Panc1 (cell line): ENCODE data around the gene COL5A1. TPM values are rescaled to one million over a fixed set of nuclear protein-coding genes. Genes with fewer than 3 reads are reported as not detected.

Source experiments
- ATAC-seq: fragments of 200-7000 bp; cut with Tn5 transposase; 2 replicates; pipeline ENCODE4 v1.9.1; 2020; ENCODE audit warnings: mild to moderate bottlenecking, moderate library complexity
- BruUV-seq: library from RNA; stranded (reverse); fragments of 400-500 nt; replicated peaks from 2 replicates; lab custom pipeline; 2021; lab: Mats Ljungman, UMichigan
- CTCF ChIA-PET: fragments of 300-600 bp; sonication (Branson Sonifier 250); formaldehyde crosslinking; loops from one replicate; lab custom pipeline; 2022; ENCODE audit warnings: antibody characterized with exemption; lab: Charles Lee
- POLR2A ChIA-PET: fragments of 300-600 bp; sonication (Branson Sonifier 250); formaldehyde crosslinking; loops from one replicate; lab custom pipeline; 2022; ENCODE audit warnings: antibody characterized with exemption; lab: Charles Lee
- DNase-seq: peaks from one replicate; pipeline ENCODE4 v3.0.0-alpha.2; 2010; ENCODE audit warnings: low read depth, low spot score
- H3K27ac ChIP-seq: 2 replicates; pipeline ENCODE4 v1.5.1; 2011; ENCODE audit warnings: mild to moderate bottlenecking, low read length, inconsistent platforms
- H3K27me3 ChIP-seq: fragments of 200-500 bp; sonication (Bioruptor generic); 2 replicates; pipeline ENCODE4 v1.6.0; 2014; ENCODE audit warnings: low read length, inconsistent platforms; ENCODE audit not compliant: control insufficient read depth, insufficient read depth
- H3K36me3 ChIP-seq: fragments of 200-500 bp; sonication (Bioruptor generic); 2 replicates; pipeline ENCODE4 v1.5.1; 2014; ENCODE audit warnings: inconsistent platforms, mild to moderate bottlenecking, low read length, moderate library complexity; ENCODE audit not compliant: control insufficient read depth, insufficient read depth
- H3K4me1 ChIP-seq: 2 replicates; pipeline ENCODE4 v1.5.1; 2011; ENCODE audit warnings: inconsistent platforms, mild to moderate bottlenecking, low read length, moderate library complexity; ENCODE audit not compliant: control insufficient read depth, insufficient read depth
- H3K4me3 ChIP-seq, 2 experiments: 2 replicates each; pipeline ENCODE4 v1.5.1; 2011 to 2012; ENCODE audit warnings: low read depth in 2 of 2, low read length in 2 of 2, mild to moderate bottlenecking in 2 of 2, inconsistent platforms in 1 of 2, moderate library complexity in 1 of 2
- H3K9me3 ChIP-seq: fragments of 200-500 bp; sonication (Bioruptor generic); 2 replicates; pipeline ENCODE4 v1.5.1; 2014; ENCODE audit warnings: low read depth, mild to moderate bottlenecking, inconsistent platforms, low read length, moderate library complexity; ENCODE audit not compliant: control insufficient read depth, insufficient read depth
- CTCF ChIP-seq: fragments of 450-650 bp; IDR thresholded peaks from 2 replicates; pipeline ENCODE4 v1.5.1; 2017; ENCODE audit warnings: mild to moderate bottlenecking
- POLR2AphosphoS5 ChIP-seq: IDR thresholded peaks from 2 replicates; pipeline ENCODE4 v1.6.1; 2012; ENCODE audit warnings: mild to moderate bottlenecking, low read depth, low read length, moderate library complexity
- SIN3A ChIP-seq: IDR thresholded peaks from 2 replicates; pipeline ENCODE4 v1.6.1; 2012; ENCODE audit warnings: low read depth, mild to moderate bottlenecking, low read length, moderate library complexity, borderline replicate concordance; ENCODE audit not compliant: insufficient read depth
- TCF7L2 ChIP-seq: IDR thresholded peaks from 2 replicates; pipeline ENCODE4 v1.6.1; 2011; ENCODE audit warnings: mild to moderate bottlenecking, low read depth, low read length, inconsistent platforms
- in situ Hi-C: cut with HindIII; loops from 2 replicates; pipeline ENCODE4 v1.10.0; 2016; ENCODE audit warnings: low sequenced_read_pairs, low pct_unique_long_range_greater_than_20kb
- intact Hi-C: fragments of 100-400 bp; cut with micrococcal nuclease; formaldehyde crosslinking; loops from one replicate; pipeline ENCODE4 v1.10.0; 2022; ENCODE audit not compliant: unreplicated experiment
- total RNA-seq: library from RNA; stranded (reverse); gene quantifications from one replicate; pipeline ENCODE4 v1.2.1, GENCODE V29; 2021; ENCODE audit not compliant: unreplicated experiment
- TF ChIP-seq, protein P1 (sequence below), 2 experiments: IDR thresholded peaks; 2 replicates each; pipeline ENCODE4 v1.6.1; 2011 to 2012; ENCODE audit warnings: low read depth in 2 of 2, control low read depth in 1 of 2, low read length in 1 of 2, mild to moderate bottlenecking in 1 of 2, moderate library complexity in 1 of 2; ENCODE audit not compliant: insufficient read depth in 1 of 2

Gene COL5A1
- total RNA-seq, 1 experiment from 2014 or later: 5.7 TPM

DNA sequence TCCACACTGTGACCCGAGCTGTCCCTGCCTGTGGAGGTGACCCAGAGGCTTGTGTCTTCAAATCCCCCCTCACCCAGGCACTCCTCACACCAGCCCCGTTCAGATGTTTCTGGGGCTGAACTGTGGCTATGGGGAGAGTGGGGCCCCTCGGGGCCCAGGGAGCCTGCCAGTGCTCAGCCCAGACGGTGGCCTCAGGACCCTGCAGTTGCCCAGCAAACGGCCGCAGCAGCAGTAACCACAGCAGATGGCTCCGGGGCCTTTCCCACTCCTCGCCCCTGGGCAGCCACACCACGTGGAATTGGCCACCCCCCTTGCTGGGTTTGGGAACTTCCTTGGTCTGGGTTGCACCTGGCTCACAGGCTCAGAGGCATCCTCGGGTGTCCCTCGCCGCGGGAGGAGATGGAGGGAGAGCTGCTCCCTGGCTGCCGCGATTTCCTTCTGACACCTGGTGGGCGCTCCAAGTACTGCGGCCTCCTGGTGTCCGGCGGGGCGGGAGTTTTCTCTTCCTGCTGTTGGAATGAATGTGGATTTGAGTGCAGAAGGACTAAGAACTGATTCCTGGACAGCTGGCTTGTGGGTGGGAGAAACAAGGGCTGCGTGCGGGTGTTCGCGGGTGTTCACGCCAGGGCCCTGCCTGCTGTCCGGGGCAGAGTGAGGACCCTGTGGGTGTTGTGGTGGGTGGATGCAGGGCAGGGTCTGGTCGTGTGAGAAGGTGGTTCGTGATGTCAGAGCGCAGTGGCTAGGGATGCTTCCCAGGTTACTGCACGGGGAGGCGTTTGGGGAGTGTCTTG, 97.5 kb downstream of the COL5A1 start:
- ChIA-PET CTCF (interaction anchor here (1.3 to 1.5 kb wide), 2 partner anchors 50 to 289 kb away, joined by 3 to 4 read pairs; no protein-coding TSS in a partner anchor), POLR2A (no interaction called here)
- no TSS peak for BruUV-seq
- Histone ChIP-seq H3K9me3 (no peaks in the 10 kb centered on the region), H3K36me3 (no peaks in the 10 kb centered on the region), H3K27me3 (no peaks in the 10 kb centered on the region), H3K4me1 (no peaks in the 10 kb centered on the region; the same call in 1 of the 2 replicates), H3K27ac (no peak overlapping the region), H3K4me3 (no peak overlapping the region)
- intact Hi-C loops: loop anchor here (2.0 kb wide), 1 partner anchor 40 kb away; no protein-coding TSS in a partner anchor
- DNase-seq: no peak
- in situ Hi-C loops: no loop called here
- peak; percentile 86 for TF ChIP-seq CTCF
- TF ChIP-seq POLR2AphosphoS5: no peak
- no peak for TF ChIP-seq SIN3A
- peak; percentile 83 for ATAC-seq

DNA sequence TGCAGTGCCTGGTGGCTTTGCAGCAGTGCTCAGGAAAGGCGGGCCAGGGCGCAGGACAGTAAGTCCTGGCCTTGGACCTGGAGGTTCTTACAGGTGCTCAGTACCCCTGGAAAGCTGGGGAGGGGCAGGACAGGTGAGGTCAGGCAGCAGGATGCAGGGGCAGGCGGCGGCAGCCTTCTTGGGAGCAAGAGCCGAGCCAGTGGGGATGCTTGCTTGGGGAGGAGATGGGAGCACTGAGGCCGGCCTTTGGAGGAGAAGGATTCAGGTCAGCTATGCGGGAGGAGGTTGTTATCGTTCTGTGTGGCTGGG, 98.0 kb downstream of the COL5A1 start:
- intact Hi-C loops (loop anchor here (2.0 kb wide), 1 partner anchor 41 kb away; no protein-coding TSS in a partner anchor), in situ Hi-C loops (no loop called here)
- ChIA-PET POLR2A (no interaction called here), CTCF (interaction anchor here (0.6 to 1.5 kb wide), 3 partner anchors 24 to 290 kb away, joined by 3 to 5 read pairs (median 4); no protein-coding TSS in a partner anchor)
- DNase-seq (no peak), ATAC-seq (no peak)
- Histone ChIP-seq H3K9me3 (no peaks in the 10 kb centered on the region), H3K4me3 (no peak overlapping the region), H3K36me3 (no peaks in the 10 kb centered on the region), H3K4me1 (no peaks in the 10 kb centered on the region; the same call in 1 of the 2 replicates), H3K27ac (no peak overlapping the region), H3K27me3 (no peaks in the 10 kb centered on the region)
- no peak for TF ChIP-seq TCF7L2
- TF ChIP-seq CTCF: no peak
- TF ChIP-seq SIN3A: no peak
- BruUV-seq: no TSS peak

GRCh38 chr9:134740071-134740470, 98.5 kb downstream of the COL5A1 start:
- POLR2A ChIA-PET: no interaction called here
- Histone ChIP-seq H3K36me3 (no peaks in the 10 kb centered on the region), H3K4me1 (no peaks in the 10 kb centered on the region; the same call in 1 of the 2 replicates), H3K4me3 (no peak overlapping the region), H3K27ac (no peak overlapping the region), H3K27me3 (no peaks in the 10 kb centered on the region), H3K9me3 (no peaks in the 10 kb centered on the region)
- DNase-seq (no peak), ATAC-seq (no peak)
- BruUV-seq: no TSS peak
- in situ Hi-C loops (no loop called here), intact Hi-C loops (no loop called here)
- CTCF ChIA-PET: interaction anchor here (0.6 to 1.5 kb wide), 2 partner anchors 24 to 51 kb away, joined by 3 to 5 read pairs; no protein-coding TSS in a partner anchor
- TF ChIP-seq CTCF (no peak), TCF7L2 (no peak), POLR2AphosphoS5 (no peak), SIN3A (no peak)
- TF ChIP-seq, protein P1, sequence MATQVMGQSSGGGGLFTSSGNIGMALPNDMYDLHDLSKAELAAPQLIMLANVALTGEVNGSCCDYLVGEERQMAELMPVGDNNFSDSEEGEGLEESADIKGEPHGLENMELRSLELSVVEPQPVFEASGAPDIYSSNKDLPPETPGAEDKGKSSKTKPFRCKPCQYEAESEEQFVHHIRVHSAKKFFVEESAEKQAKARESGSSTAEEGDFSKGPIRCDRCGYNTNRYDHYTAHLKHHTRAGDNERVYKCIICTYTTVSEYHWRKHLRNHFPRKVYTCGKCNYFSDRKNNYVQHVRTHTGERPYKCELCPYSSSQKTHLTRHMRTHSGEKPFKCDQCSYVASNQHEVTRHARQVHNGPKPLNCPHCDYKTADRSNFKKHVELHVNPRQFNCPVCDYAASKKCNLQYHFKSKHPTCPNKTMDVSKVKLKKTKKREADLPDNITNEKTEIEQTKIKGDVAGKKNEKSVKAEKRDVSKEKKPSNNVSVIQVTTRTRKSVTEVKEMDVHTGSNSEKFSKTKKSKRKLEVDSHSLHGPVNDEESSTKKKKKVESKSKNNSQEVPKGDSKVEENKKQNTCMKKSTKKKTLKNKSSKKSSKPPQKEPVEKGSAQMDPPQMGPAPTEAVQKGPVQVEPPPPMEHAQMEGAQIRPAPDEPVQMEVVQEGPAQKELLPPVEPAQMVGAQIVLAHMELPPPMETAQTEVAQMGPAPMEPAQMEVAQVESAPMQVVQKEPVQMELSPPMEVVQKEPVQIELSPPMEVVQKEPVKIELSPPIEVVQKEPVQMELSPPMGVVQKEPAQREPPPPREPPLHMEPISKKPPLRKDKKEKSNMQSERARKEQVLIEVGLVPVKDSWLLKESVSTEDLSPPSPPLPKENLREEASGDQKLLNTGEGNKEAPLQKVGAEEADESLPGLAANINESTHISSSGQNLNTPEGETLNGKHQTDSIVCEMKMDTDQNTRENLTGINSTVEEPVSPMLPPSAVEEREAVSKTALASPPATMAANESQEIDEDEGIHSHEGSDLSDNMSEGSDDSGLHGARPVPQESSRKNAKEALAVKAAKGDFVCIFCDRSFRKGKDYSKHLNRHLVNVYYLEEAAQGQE (IDR thresholded peaks at IDR 0.05; ENCODE audit: insufficient read depth in 1 of 2, low read depth in 2 of 2, low read length in 1 of 2): no peak
